ENCODE measurements around the gene KCNA4. TPM values are rescaled to one million over a fixed set of nuclear protein-coding genes. Genes with fewer than 3 reads are reported as not detected.

The KCNA4 gene
- 2.1 TPM for total RNA-seq
- long read RNA-seq, full-length matches to known transcripts, result 6 of 7 reads
- long read RNA-seq, partial matches to known transcripts, result 0 of 7 reads
- long read RNA-seq, other reads (novel, unspliced or antisense), result 1 of 7 reads

DNA sequence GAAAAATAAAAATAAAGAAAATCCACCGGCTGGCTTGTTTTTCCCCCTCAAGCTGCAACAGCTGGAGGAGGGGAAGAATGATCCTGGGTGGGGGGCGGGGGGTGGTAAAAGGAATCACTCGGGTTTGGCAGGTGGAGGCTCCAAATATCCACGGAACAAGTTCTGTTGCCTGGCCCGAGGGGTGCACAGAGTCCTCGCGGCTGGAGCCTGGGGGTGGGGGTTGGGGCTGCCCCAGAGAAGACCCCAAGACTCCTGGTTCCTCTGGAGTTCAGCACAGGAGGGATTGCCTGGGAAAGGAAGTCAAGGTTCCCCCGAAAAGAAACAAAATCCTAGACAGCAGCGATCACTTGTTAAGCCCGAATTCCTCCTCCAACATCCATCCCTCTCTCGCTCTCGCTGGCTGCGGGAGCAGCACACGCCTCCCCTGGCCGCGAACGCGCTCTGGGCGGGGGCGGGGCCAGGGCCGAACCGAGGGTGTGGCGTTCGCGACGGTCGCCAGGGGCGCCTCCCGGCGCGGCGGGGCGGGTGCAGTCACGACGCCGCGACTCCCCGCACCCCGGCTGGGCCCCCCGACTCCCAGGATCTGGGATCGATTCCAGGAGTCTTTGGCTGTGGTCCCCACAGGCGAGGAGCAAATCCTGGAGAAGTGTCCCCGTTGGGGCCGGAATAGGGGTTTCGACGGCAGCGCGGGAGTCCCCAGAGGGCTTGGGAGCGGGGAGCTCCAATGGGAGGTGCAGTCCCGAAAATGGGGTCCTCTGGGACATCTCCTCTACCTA, at the start of gene KCNA4:
KCNA4 (minus strand) TSS at position 443 of the 776 bp plus-strand sequence. CDS start 4,352 bp downstream, outside the sequence.
- no peaks in the 10 kb centered on the region for H3K4me1 ChIP-seq
- H3K9me3 ChIP-seq, result no peaks in the 10 kb centered on the region
- no peak within 1 kb of the TSS for H3K27ac ChIP-seq
- H3K36me3 ChIP-seq, result no peaks in the 10 kb centered on the region
- peak; percentile 26 for TF ChIP-seq CTCF (IDR thresholded peaks at IDR 0.05)
- peak within 1 kb of the TSS; percentile 42 for H3K4me3 ChIP-seq
- H3K27me3 ChIP-seq, result peaks cover 34% of the 10 kb centered on the region
- ATAC-seq, result peak; percentile 83
- intact Hi-C loops (cut with DNase I), result no loop called here
- peak; percentile 68 for DNase-seq

DNA sequence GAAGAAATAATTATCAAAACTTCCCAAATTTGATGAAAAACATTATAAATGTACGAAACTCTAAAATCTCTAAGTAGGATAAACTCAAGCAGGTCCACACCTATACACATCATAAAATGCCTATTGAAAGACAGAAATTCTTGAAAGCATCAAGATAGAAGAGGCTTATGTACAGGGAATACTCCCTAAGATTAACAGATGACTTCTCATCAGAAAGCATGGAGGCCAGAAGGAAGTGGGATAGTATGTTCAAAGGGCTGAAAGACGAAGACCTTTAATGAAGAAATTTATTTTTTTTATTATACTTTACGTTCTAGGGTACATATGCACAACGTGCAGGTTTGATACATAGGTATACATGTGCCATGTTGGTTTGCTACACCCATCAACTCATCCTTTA, 45.3 kb upstream of the KCNA4 start:
- intact Hi-C loops (cut with DNase I), result no loop called here
- Histone ChIP-seq H3K27ac (no peak overlapping the region), H3K27me3 (no peaks in the 10 kb centered on the region), H3K4me1 (no peaks in the 10 kb centered on the region), H3K4me3 (no peak overlapping the region), H3K36me3 (no peaks in the 10 kb centered on the region), H3K9me3 (no peaks in the 10 kb centered on the region)
- ATAC-seq (no peak), DNase-seq (no peak)
- TF ChIP-seq CTCF (IDR thresholded peaks at IDR 0.05), result no peak

- no peak for ATAC-seq
- H3K9me3 ChIP-seq, result no peaks in the 10 kb centered on the region
- H3K27me3 ChIP-seq, result no peaks in the 10 kb centered on the region
- H3K4me3 ChIP-seq, result no peak overlapping the region
- no peaks in the 10 kb centered on the region for H3K4me1 ChIP-seq
- DNase-seq, result no peak
- no peak for TF ChIP-seq CTCF (IDR thresholded peaks at IDR 0.05)
- intact Hi-C loops (cut with DNase I), result no loop called here
- no peak overlapping the region for H3K27ac ChIP-seq
- H3K36me3 ChIP-seq, result no peaks in the 10 kb centered on the region
Observed at GRCh38 chr11:30059172-30059815, 42.5 kb upstream of the KCNA4 start.

DNA sequence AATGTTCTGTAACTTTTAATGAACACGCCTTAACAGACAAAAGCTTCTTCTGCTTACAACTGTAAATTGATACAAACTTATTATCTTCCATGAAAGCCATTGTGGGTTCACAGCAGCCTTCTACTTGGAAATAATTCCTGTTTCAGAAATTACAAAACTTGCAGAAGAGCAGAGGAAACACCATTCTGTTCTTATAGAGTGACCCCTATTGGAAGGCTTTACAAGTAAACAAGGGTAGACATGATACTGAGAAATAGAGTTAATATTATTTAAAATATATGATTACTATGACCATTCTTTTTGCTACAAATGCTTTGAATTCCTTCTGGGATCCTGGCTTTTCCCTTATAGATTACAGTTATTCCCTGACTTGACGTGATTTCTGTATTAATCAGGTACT, 32.4 kb upstream of the KCNA4 start:
- DNase-seq (no peak), ATAC-seq (no peak)
- TF ChIP-seq CTCF (IDR thresholded peaks at IDR 0.05), result peak; percentile 14
- intact Hi-C loops (cut with DNase I), result no loop called here
- Histone ChIP-seq H3K27me3 (no peaks in the 10 kb centered on the region), H3K4me1 (no peaks in the 10 kb centered on the region), H3K27ac (no peak overlapping the region), H3K9me3 (no peaks in the 10 kb centered on the region), H3K4me3 (no peak overlapping the region), H3K36me3 (no peaks in the 10 kb centered on the region)

DNA sequence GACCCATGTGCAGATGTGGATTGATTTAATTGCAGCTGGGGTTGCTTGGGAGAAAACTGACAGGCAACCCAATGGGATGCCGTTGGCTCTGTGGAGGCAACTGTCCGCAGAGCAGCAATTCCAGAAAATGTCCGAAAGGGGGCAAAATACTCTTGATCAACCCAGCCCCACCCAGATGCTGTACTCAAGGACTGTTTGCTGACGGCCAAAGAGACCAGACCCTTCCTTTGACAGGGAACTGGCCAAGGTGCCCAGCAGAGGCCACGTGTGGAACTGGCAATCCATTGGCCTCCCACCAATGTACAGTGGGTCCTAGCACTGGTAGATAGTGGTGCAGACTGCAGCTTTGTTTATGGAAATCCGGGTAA, 29.7 kb upstream of the KCNA4 start:
- no peak overlapping the region for H3K4me3 ChIP-seq
- H3K27me3 ChIP-seq, result no peaks in the 10 kb centered on the region
- H3K36me3 ChIP-seq, result no peaks in the 10 kb centered on the region
- TF ChIP-seq CTCF (IDR thresholded peaks at IDR 0.05), result no peak
- ATAC-seq (peak; percentile 30), DNase-seq (no peak)
- no peaks in the 10 kb centered on the region for H3K4me1 ChIP-seq
- intact Hi-C loops (cut with DNase I), result no loop called here
- H3K9me3 ChIP-seq, result no peaks in the 10 kb centered on the region
- no peak overlapping the region for H3K27ac ChIP-seq
